ENCODE measurements around the gene RNF186.
A peak's percentile ranks its signal among the peaks of the same experiment; 100 is the strongest.

Gene RNF186

DNA sequence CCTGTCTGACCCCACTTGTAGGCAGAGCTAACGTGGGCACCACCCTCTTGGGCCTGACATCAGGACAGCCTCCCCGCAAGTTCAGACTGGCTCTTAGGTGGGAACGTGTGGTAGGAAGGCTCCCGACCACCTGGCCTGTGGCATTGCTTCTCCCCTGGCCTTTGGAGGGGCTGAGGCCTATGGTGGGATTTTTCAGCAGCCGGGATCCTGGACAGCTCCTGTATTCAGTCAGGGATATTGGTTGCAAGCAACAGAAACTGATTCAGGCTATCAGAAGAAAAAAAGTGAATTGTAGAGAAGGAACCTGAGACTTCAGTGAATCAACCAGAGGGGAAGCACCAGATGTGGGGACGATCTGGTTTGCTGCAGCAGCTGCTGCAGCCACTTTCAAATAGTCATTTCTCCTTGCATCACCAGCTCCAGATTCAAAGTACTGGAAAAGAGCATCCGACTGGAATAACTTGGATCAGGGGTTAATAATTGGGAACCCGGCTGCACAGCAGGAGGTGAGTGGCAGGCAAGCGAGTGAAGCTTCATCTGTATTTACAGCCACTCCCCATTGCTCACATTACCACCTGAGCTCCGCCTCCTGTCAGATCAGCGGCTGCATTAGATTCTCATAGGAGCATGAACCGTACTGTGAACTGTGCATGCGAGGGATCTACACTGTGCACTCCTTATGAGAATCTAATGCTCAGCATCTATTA, 5.9 kb downstream of the RNF186 start:
- H3K36me3 ChIP-seq (ENCODE audit: control insufficient read depth in 4 of 4, insufficient read depth in 4 of 4, low read length in 3 of 4), result no peaks in the 10 kb centered on the region
- ChIA-PET POLR2A (no interaction called here), CTCF (interaction anchor here (1.2 kb wide), 1 partner anchor 45 kb away, joined by 3 read pairs; no protein-coding TSS in a partner anchor)
- no peak overlapping the region for H3K27ac ChIP-seq (ENCODE audit: insufficient read depth in 1 of 2, low read depth in 1 of 2, low read length in 2 of 2, poor library complexity in 1 of 2, severe bottlenecking in 2 of 2)
- 94% methylated on average over 7 of the region's 13 CpGs for WGBS (ENCODE audit: insufficient coverage)
- DNase-seq, result peak in 2 of 3 donors; percentile 9 to 13
- H3K9me3 ChIP-seq (ENCODE audit: control extremely low read depth in 1 of 5, control insufficient read depth in 4 of 5, insufficient read depth in 2 of 5, low read depth in 1 of 5, low read length in 4 of 5), result no peaks in the 10 kb centered on the region
- peaks cover 0 to 4% (median 0%) of the 10 kb centered on the region in 5 experiments for H3K27me3 ChIP-seq (replicated peaks in 2 of 5; ENCODE audit: control insufficient read depth in 4 of 5, insufficient read depth in 5 of 5, low read length in 4 of 5)
- H3K4me3 ChIP-seq (ENCODE audit: control insufficient read depth in 1 of 7, extremely low read depth in 1 of 7, insufficient read depth in 4 of 7, low read depth in 2 of 7, low read length in 6 of 7), result no peak overlapping the region
- H3K4me1 ChIP-seq (ENCODE audit: control extremely low read depth in 1 of 4, control insufficient read depth in 4 of 4, insufficient read depth in 4 of 4, low read length in 3 of 4), result peaks cover 0 to 2% (median 0%) of the 10 kb centered on the region in 4 experiments

DNA sequence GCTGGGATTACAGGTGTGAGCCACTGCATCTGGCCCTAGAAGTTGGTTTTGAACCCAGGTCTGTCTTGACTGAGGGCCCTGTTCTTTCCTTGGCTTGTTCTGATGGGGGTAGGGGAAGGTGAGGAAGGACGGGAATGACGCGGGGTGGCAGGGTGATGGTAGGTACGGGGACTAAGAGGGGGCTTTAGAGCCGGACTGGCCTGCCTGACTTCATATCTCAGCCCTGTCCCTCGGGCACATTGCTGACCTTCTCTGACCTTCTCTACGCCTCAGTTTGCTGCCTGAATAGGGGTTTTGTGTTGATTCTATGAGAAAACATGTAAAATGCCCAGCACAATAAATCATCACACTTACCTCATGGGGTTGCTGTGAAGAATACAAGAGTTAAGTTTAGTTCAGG, 6.7 kb downstream of the RNF186 start:
- CTCF ChIA-PET, result no interaction called here

GRCh38 chr1:19804831-19805251, 10.2 kb downstream of the RNF186 start:
- Histone ChIP-seq H3K4me3 (ENCODE audit: control insufficient read depth in 1 of 7, extremely low read depth in 1 of 7, insufficient read depth in 4 of 7, low read depth in 2 of 7, low read length in 6 of 7) (no peak overlapping the region), H3K27me3 (replicated peaks in 2 of 5; ENCODE audit: control insufficient read depth in 4 of 5, insufficient read depth in 5 of 5, low read length in 4 of 5) (peaks cover 0 to 2% (median 0%) of the 10 kb centered on the region in 5 experiments), H3K27ac (ENCODE audit: insufficient read depth in 1 of 2, low read depth in 1 of 2, low read length in 2 of 2, poor library complexity in 1 of 2, severe bottlenecking in 2 of 2) (no peak overlapping the region), H3K36me3 (ENCODE audit: control insufficient read depth in 4 of 4, insufficient read depth in 4 of 4, low read length in 3 of 4) (no peaks in the 10 kb centered on the region), H3K4me1 (ENCODE audit: control extremely low read depth in 1 of 4, control insufficient read depth in 4 of 4, insufficient read depth in 4 of 4, low read length in 3 of 4) (peaks cover 0 to 4% (median 1%) of the 10 kb centered on the region in 4 experiments), H3K9me3 (ENCODE audit: control extremely low read depth in 1 of 5, control insufficient read depth in 4 of 5, insufficient read depth in 2 of 5, low read depth in 1 of 5, low read length in 4 of 5) (no peaks in the 10 kb centered on the region)
- ChIA-PET POLR2A (no interaction called here), CTCF (no interaction called here)
- 96% methylated on average over 6 of the region's 6 CpGs for WGBS (ENCODE audit: insufficient coverage)
- DNase-seq, result no peak

More for the DNA sequence above, 6.7 kb downstream of the RNF186 start:
- POLR2A ChIA-PET, result no interaction called here
- H3K27ac ChIP-seq (ENCODE audit: insufficient read depth in 1 of 2, low read depth in 1 of 2, low read length in 2 of 2, poor library complexity in 1 of 2, severe bottlenecking in 2 of 2), result no peak overlapping the region
- no CpG with 5 or more reads among the region's 7 CpGs for WGBS (ENCODE audit: insufficient coverage)
- no peaks in the 10 kb centered on the region for H3K36me3 ChIP-seq (ENCODE audit: control insufficient read depth in 4 of 4, insufficient read depth in 4 of 4, low read length in 3 of 4)
- peaks cover 0 to 2% (median 0%) of the 10 kb centered on the region in 4 experiments for H3K4me1 ChIP-seq (ENCODE audit: control extremely low read depth in 1 of 4, control insufficient read depth in 4 of 4, insufficient read depth in 4 of 4, low read length in 3 of 4)
- H3K9me3 ChIP-seq (ENCODE audit: control extremely low read depth in 1 of 5, control insufficient read depth in 4 of 5, insufficient read depth in 2 of 5, low read depth in 1 of 5, low read length in 4 of 5), result no peaks in the 10 kb centered on the region
- no peak for DNase-seq
- peaks cover 0 to 4% (median 0%) of the 10 kb centered on the region in 5 experiments for H3K27me3 ChIP-seq (replicated peaks in 2 of 5; ENCODE audit: control insufficient read depth in 4 of 5, insufficient read depth in 5 of 5, low read length in 4 of 5)
- no peak overlapping the region for H3K4me3 ChIP-seq (ENCODE audit: control insufficient read depth in 1 of 7, extremely low read depth in 1 of 7, insufficient read depth in 4 of 7, low read depth in 2 of 7, low read length in 6 of 7)

GRCh38 chr1:19802269-19802668, 12.8 kb downstream of the RNF186 start:
- ChIA-PET CTCF (interaction anchor here (1.5 kb wide), 1 partner anchor 47 kb away, joined by 3 read pairs; no protein-coding TSS in a partner anchor), POLR2A (interaction anchor here (0.5 kb wide), 1 partner anchor 599 kb away, joined by 7 read pairs; no protein-coding TSS in a partner anchor)
- Histone ChIP-seq H3K9me3 (ENCODE audit: control extremely low read depth in 1 of 5, control insufficient read depth in 4 of 5, insufficient read depth in 2 of 5, low read depth in 1 of 5, low read length in 4 of 5) (no peaks in the 10 kb centered on the region), H3K4me1 (ENCODE audit: control extremely low read depth in 1 of 4, control insufficient read depth in 4 of 4, insufficient read depth in 4 of 4, low read length in 3 of 4) (peaks cover 0 to 14% (median 12%) of the 10 kb centered on the region in 4 experiments), H3K27ac (ENCODE audit: insufficient read depth in 1 of 2, low read depth in 1 of 2, low read length in 2 of 2, poor library complexity in 1 of 2, severe bottlenecking in 2 of 2) (no peak overlapping the region), H3K36me3 (ENCODE audit: control insufficient read depth in 4 of 4, insufficient read depth in 4 of 4, low read length in 3 of 4) (no peaks in the 10 kb centered on the region), H3K27me3 (replicated peaks in 2 of 5; ENCODE audit: control insufficient read depth in 4 of 5, insufficient read depth in 5 of 5, low read length in 4 of 5) (peaks cover 0 to 2% (median 0%) of the 10 kb centered on the region in 5 experiments), H3K4me3 (ENCODE audit: control insufficient read depth in 1 of 7, extremely low read depth in 1 of 7, insufficient read depth in 4 of 7, low read depth in 2 of 7, low read length in 6 of 7) (no peak overlapping the region)
- 91% methylated on average over 7 of the region's 7 CpGs for WGBS (ENCODE audit: insufficient coverage)
- DNase-seq, result no peak

DNA sequence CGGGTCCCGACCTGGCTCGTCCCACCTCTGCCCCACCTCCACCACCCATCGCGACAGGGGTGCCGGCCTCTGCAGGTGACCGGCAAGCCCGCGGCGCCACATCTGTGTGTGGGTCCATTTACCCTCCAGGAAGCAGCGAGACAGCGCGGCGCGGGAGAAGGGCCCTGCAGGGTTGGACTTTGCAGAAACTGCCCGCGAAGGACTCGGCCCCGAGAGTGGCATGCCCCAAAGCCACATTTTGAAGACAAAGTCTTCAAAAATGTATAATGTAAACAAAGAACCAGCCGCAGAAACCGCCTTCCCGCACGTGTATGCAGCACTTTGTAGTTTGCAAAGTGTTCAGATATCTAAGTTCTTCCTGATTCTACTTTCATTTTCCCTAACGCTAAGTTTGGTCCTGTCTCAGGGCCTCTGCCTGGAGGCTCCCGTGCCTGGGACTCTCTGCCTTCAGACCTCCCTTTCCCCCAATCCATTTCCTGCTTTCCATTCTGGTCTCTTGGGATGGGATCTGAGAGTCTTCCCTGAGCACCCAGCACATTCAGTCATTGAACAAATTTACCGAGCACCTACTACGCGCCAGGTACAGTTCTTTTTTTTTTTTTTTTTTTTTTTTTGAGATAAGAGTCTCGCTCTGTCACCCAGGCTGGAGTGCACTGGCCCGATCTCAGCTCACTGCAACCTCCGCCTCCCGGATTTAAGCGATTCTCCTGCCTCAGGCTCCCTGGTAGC, 14.8 kb downstream of the RNF186 start:
- Histone ChIP-seq H3K27me3 (replicated peaks in 2 of 5; ENCODE audit: control insufficient read depth in 4 of 5, insufficient read depth in 5 of 5, low read length in 4 of 5) (peaks cover 0 to 2% (median 0%) of the 10 kb centered on the region in 5 experiments), H3K4me1 (ENCODE audit: control extremely low read depth in 1 of 4, control insufficient read depth in 4 of 4, insufficient read depth in 4 of 4, low read length in 3 of 4) (peaks cover 0 to 14% (median 12%) of the 10 kb centered on the region in 4 experiments), H3K36me3 (ENCODE audit: control insufficient read depth in 4 of 4, insufficient read depth in 4 of 4, low read length in 3 of 4) (peaks cover 0 to 3% (median 0%) of the 10 kb centered on the region in 4 experiments), H3K9me3 (ENCODE audit: control extremely low read depth in 1 of 5, control insufficient read depth in 4 of 5, insufficient read depth in 2 of 5, low read depth in 1 of 5, low read length in 4 of 5) (no peaks in the 10 kb centered on the region), H3K4me3 (ENCODE audit: control insufficient read depth in 1 of 7, extremely low read depth in 1 of 7, insufficient read depth in 4 of 7, low read depth in 2 of 7, low read length in 6 of 7) (peak overlapping the region; percentile 58 to 83 (median 70)), H3K27ac (ENCODE audit: insufficient read depth in 1 of 2, low read depth in 1 of 2, low read length in 2 of 2, poor library complexity in 1 of 2, severe bottlenecking in 2 of 2) (peak overlapping the region in 1 of 2 experiments; percentile 55)
- CTCF ChIA-PET, result no interaction called here
- POLR2A ChIA-PET, result no interaction called here
- DNase-seq, result peak; percentile 48 to 75 (median 70)
- 14% methylated on average over 19 of the region's 33 CpGs for WGBS (ENCODE audit: insufficient coverage)

DNA sequence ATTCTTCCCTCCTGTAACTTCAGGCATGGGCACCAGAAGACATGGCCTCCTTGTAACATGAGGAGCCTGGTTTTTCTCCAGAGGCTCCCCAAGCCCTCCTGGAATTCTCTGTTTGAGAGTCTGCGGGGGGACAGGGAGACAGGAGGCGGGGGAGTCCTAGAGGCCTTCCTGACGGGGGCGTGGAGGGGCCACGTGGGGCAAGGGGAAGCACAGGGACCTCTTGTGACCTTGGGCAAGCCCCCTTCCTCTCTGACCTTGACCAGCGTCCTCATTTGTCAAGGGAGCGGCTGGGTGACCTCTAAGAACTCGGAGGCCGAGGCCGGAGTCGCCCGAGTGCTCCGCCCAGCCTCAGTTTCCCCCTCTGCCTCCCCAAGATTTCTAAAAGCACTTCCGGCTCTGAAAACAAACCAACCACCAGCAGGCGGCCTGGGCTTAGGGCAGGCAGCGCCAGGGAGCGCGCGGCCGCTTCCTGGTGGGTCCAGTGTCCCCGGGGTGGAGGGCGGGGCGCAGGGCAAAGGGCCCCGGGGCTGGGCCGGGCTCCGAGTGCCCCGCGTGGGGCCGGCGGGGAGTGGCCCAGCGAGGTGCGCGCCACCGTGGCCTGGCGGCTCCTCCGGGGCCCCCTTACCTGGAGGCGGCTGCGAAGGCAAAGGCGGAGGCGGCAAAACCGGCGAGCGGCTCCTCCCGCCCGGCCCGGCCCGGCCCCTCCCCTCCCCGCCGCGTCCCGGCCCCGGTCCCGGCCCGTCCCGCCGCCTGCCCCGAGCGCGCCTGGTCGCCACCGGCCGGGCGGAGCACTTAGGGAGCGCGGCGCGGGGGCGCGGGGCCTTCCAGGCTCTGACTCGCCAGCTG, 15.6 kb downstream of the RNF186 start, which contains the start of gene TMCO4:
TSS of gene TMCO4 (minus strand) at position 687 of the 846 bp plus-strand sequence. CDS start 19,158 bp downstream, outside the sequence.
- no peaks in the 10 kb centered on the region for H3K27me3 ChIP-seq (replicated peaks in 2 of 5; ENCODE audit: control insufficient read depth in 4 of 5, insufficient read depth in 5 of 5, low read length in 4 of 5)
- peak within 1 kb of the TSS; percentile 58 to 83 (median 70) for H3K4me3 ChIP-seq (ENCODE audit: control insufficient read depth in 1 of 7, extremely low read depth in 1 of 7, insufficient read depth in 4 of 7, low read depth in 2 of 7, low read length in 6 of 7)
- peaks cover 0 to 3% (median 0%) of the 10 kb centered on the region in 4 experiments for H3K36me3 ChIP-seq (ENCODE audit: control insufficient read depth in 4 of 4, insufficient read depth in 4 of 4, low read length in 3 of 4)
- H3K27ac ChIP-seq (ENCODE audit: insufficient read depth in 1 of 2, low read depth in 1 of 2, low read length in 2 of 2, poor library complexity in 1 of 2, severe bottlenecking in 2 of 2), result peak within 1 kb of the TSS in 1 of 2 experiments; percentile 55
- POLR2A ChIA-PET, result no interaction called here
- H3K9me3 ChIP-seq (ENCODE audit: control extremely low read depth in 1 of 5, control insufficient read depth in 4 of 5, insufficient read depth in 2 of 5, low read depth in 1 of 5, low read length in 4 of 5), result no peaks in the 10 kb centered on the region
- CTCF ChIA-PET, result no interaction called here
- under 1% methylated on average over 61 of the region's 70 CpGs for WGBS (ENCODE audit: insufficient coverage)
- H3K4me1 ChIP-seq (ENCODE audit: control extremely low read depth in 1 of 4, control insufficient read depth in 4 of 4, insufficient read depth in 4 of 4, low read length in 3 of 4), result peaks cover 0 to 14% (median 12%) of the 10 kb centered on the region in 4 experiments
- DNase-seq, result peak; percentile 39 to 69 (median 55)

Measured in common myeloid progenitor, CD34-positive (primary cell).